Activated T-helper 1 cell treated with anti-CD3 and anti-CD28 coated beads, Interleukin-12 subunit alpha, Interleukin-12 subunit beta, Interleukin-2, Interleukin-4 antibody, amounts not matched to agents 30 ng/mL and 10 ng/mL and 1 ng/mL, durations not matched to agents 14 hours and 24 hours and 36 hours (primary cell): ENCODE results near the gene DNAH11. TPM values are rescaled to one million over a fixed set of nuclear protein-coding genes. Genes with fewer than 3 reads are reported as not detected.
A peak's percentile ranks its signal among the peaks of the same experiment; 100 is the strongest.
"Not testable (repeated sequence)": the region's sequence is repeated elsewhere in the genome, so short reads cannot be mapped to it uniquely, and the experiment has no call there.

Experiments used
- DNase-seq: peaks from one replicate; pipeline ENCODE4 v3.0.0; 2021; ENCODE audit warnings: low spot score
- H3K27ac Mint-ChIP-seq: one replicate; pipeline ENCODE4 v1.8.0; 2021; ENCODE audit warnings: mild to moderate bottlenecking, mixed read lengths
- H3K27me3 Mint-ChIP-seq: one replicate; pipeline ENCODE4 v1.8.0; 2022; ENCODE audit warnings: mild to moderate bottlenecking, moderate library complexity, mixed read lengths; ENCODE audit not compliant: insufficient read depth
- H3K36me3 Mint-ChIP-seq: one replicate; pipeline ENCODE4 v1.8.0; 2021; ENCODE audit warnings: low read depth, mixed read lengths
- H3K4me1 Mint-ChIP-seq: one replicate; pipeline ENCODE4 v1.8.0; 2021; ENCODE audit warnings: low read depth, mixed read lengths
- H3K4me3 Mint-ChIP-seq: one replicate; pipeline ENCODE4 v1.8.0; 2021; ENCODE audit warnings: mild to moderate bottlenecking, moderate library complexity, mixed read lengths
- H3K9me3 Mint-ChIP-seq: one replicate; pipeline ENCODE4 v1.8.0; 2021; ENCODE audit warnings: mixed read lengths
- intact Hi-C: fragments of 100-400 bp; cut with micrococcal nuclease; formaldehyde crosslinking; loops from one replicate; pipeline ENCODE4 v1.15.1; 2024
- total RNA-seq: library from RNA; stranded (reverse); gene quantifications from 2 replicates; pipeline ENCODE4 v1.2.3, GENCODE V29; 2022

DNAH11 gene
- total RNA-seq, 1 donor from 2014 or later, result 1.3 TPM

DNA sequence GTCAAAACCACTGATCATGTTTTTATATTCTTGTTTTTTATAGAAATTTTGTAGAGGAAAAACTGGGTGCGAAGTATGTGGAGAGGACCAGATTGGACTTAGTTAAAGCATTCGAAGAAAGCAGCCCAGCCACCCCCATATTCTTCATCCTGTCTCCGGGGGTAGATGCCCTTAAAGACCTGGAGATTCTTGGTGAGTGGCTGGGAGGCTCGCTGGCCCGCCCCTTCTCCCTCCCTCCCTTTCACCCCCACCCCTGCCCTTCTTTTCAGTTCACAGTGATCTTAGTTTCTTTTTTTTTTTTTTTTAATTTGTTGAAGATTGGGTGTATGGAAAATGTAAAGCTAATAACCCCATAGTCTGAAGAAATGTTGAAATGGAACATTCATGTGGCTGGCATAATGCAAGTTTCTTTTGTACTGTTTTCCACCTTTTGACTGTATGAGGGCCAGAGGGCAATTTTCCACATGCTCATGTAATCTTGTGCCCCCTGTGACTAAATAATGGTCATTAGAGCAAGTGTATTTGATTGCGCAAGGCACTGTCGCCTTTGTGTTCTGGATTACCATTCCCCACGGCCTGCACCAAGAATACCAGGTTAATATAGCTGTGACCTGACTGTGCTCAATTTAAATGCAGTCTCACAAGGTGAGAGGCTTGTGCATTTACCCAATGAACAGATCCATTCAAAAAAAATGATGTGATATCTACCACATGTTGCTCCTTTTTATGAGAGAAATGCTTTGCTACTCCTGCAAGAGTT is 325.2 kb downstream of the DNAH11 start:
- no peaks in the 10 kb centered on the region for H3K9me3 Mint-ChIP-seq
- no peak for DNase-seq
- H3K27me3 Mint-ChIP-seq, result no peaks in the 10 kb centered on the region
- H3K4me1 Mint-ChIP-seq, result no peaks in the 10 kb centered on the region
- no peaks in the 10 kb centered on the region for H3K36me3 Mint-ChIP-seq
- no peak overlapping the region for H3K27ac Mint-ChIP-seq
- intact Hi-C loops, result loop anchor here (10.0 kb wide), 1 partner anchor 297 kb away; no protein-coding TSS in a partner anchor
- H3K4me3 Mint-ChIP-seq, result no peak overlapping the region

DNA sequence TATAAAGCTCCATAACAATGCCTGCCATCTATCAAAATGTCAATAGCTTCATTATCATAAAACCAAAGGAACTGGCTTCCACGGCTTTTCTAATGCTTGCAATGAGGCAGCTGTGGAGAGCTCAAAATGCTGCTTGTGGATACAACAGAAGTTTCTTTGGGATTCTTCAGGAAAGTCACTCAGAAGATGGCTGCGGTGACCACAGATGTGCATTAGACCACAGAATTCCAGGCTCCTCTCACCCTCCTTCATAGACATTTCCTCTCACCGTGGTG is 325.7 kb downstream of the DNAH11 start:
- DNase-seq, result no peak
- intact Hi-C loops, result loop anchor here (10.0 kb wide), 1 partner anchor 296 kb away; no protein-coding TSS in a partner anchor
- no peaks in the 10 kb centered on the region for H3K9me3 Mint-ChIP-seq
- no peaks in the 10 kb centered on the region for H3K4me1 Mint-ChIP-seq
- no peaks in the 10 kb centered on the region for H3K27me3 Mint-ChIP-seq
- no peak overlapping the region for H3K27ac Mint-ChIP-seq
- H3K36me3 Mint-ChIP-seq, result no peaks in the 10 kb centered on the region
- no peak overlapping the region for H3K4me3 Mint-ChIP-seq

DNA sequence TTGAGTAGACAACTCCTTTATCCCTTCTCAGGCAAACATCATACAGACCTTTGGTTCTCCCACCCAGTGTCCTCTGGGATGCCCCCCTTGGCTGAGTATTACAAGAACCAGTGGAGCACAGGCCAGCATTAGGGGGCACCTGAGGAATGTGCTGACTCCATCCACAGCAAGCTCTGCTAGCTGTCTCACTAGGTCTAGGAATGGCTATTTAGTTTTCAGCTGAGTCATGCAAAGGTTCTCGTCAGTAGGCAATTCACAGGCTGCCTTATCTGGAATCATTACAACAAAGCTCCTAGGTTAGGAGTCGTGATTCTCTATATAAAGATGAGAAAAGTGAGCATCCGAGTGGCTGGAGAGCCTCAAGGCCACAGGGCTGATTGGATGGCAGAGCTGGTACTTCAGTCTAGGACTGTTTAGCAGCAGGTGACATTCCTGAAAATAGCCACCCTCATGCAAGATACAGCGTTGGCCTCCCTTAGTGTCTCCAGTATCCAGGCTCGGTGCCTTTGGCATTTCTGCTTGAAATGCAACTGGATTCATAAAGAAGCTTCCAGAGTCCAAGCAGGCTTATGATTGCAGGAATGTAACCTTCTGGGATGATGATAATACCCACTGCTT is 327.1 kb downstream of the DNAH11 start:
- H3K27me3 Mint-ChIP-seq, result no peaks in the 10 kb centered on the region
- no peaks in the 10 kb centered on the region for H3K36me3 Mint-ChIP-seq
- H3K27ac Mint-ChIP-seq, result no peak overlapping the region
- intact Hi-C loops, result loop anchor here (10.0 kb wide), 1 partner anchor 295 kb away; no protein-coding TSS in a partner anchor
- no peak for DNase-seq
- H3K4me3 Mint-ChIP-seq, result no peak overlapping the region
- no peaks in the 10 kb centered on the region for H3K4me1 Mint-ChIP-seq
- H3K9me3 Mint-ChIP-seq, result no peaks in the 10 kb centered on the region

DNA sequence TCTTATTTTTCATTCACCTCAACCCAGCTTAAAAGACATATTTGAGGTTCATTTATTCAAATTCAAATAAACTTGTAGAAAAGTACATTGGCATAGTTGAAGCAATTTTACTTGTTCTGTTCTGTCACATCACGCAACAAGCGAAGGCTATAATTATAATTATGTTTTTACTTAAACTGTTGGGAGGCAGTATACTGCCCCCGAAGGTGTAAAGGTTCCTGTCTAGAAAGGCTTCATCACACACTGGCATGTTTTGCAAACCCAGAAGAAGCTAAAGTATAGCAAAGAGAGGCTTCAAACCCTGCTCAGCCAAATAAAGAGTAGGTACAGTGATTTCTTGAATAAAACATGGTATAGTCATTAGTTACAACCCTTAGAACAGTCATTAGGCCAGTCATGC is 340.2 kb downstream of the DNAH11 start:
- Mint-ChIP-seq H3K9me3 (no peaks in the 10 kb centered on the region), H3K4me1 (no peaks in the 10 kb centered on the region), H3K27me3 (no peaks in the 10 kb centered on the region), H3K27ac (no peak overlapping the region), H3K36me3 (no peaks in the 10 kb centered on the region), H3K4me3 (no peak overlapping the region)
- DNase-seq, result no peak
- intact Hi-C loops, result no loop called here

DNA sequence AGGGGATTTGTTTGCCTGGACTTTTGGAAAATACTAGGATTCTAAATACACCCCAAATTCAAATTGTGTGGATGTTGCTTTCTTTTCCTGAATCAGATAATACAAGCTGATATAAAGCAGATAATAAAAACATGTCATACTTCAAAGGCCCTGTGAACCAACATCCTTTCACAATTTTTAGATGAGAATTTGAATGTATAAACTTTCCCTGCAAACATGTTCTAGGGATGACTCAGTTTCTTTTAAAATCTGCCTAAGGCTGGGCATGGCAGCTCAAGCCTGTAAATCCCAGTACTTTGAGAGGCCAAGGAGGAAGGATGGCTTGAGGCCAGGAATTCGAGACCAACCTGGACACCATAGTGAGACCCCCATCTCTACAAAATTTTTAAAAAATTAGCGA is 340.7 kb downstream of the DNAH11 start:
- H3K4me1 Mint-ChIP-seq, DNase-seq, intact Hi-C loops, H3K36me3 Mint-ChIP-seq, H3K9me3 Mint-ChIP-seq, H3K27ac Mint-ChIP-seq, H3K27me3 Mint-ChIP-seq, H3K4me3 Mint-ChIP-seq: not testable (repeated sequence)

DNA sequence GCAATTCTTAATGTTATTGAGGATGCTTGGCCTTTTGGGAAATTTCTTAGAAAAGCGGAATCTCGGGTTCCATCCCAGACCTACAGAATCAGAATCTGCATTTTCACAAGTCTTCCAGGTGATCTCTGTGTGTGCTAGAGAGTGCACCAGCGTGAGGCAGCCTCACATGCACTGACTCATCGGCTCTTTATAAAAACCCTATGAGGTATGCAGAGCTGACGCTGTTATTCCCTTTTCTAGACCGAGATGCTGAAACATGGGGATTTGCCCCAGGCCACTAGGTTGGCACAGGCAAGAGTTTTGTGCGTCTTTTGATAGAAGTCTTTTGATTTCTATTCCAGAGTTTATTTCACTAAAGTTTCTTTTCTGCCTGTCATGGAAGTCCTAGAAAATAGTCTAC is 341.7 kb downstream of the DNAH11 start:
- no peaks in the 10 kb centered on the region for H3K27me3 Mint-ChIP-seq
- no peaks in the 10 kb centered on the region for H3K9me3 Mint-ChIP-seq
- no peak overlapping the region for H3K4me3 Mint-ChIP-seq
- no peak for DNase-seq
- no peaks in the 10 kb centered on the region for H3K36me3 Mint-ChIP-seq
- intact Hi-C loops, result no loop called here
- H3K27ac Mint-ChIP-seq, result no peak overlapping the region
- no peaks in the 10 kb centered on the region for H3K4me1 Mint-ChIP-seq

DNA sequence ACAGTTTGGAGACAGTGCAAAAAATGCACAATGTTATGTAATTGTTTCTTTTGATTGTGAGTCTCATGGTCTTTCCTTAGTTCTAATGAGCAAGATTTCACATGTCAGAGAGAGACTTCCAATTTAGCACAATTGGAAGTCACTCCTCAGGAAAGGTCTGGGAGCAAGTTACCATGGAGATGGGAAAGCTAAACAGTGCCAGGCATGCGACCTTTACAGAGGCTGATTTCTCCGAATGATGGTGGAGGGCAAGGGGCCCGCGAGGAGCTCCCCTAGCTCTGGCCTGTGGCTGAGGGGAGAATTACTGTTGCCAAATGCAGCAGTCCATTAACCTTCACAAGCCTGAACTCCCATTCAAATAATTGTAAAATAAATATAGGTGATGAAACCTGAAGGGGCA is 343.6 kb downstream of the DNAH11 start:
- Mint-ChIP-seq H3K4me1 (no peaks in the 10 kb centered on the region), H3K9me3 (no peaks in the 10 kb centered on the region), H3K27ac (no peak overlapping the region), H3K27me3 (no peaks in the 10 kb centered on the region), H3K4me3 (no peak overlapping the region), H3K36me3 (no peaks in the 10 kb centered on the region)
- intact Hi-C loops, result no loop called here
- no peak for DNase-seq

DNA sequence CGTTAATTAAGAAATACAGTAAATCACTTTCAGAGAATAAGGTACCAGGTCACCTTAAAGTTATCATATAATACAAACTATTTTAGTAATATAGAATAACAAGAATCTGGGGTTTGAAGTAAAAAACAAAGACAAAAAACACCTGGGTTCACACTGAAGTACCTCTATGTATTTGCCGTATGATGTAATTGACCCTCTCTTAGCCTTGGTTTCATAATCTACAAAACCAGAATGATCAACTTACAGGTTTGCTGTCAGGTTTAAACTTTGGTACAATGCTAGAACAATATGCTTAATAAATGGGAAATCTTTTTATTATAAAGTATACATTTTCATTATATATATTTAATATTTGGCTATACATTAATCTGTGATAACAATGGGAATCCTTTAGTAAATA is 344.5 kb downstream of the DNAH11 start:
- no peaks in the 10 kb centered on the region for H3K4me1 Mint-ChIP-seq
- no peak overlapping the region for H3K27ac Mint-ChIP-seq
- H3K9me3 Mint-ChIP-seq, result no peaks in the 10 kb centered on the region
- H3K36me3 Mint-ChIP-seq, result no peaks in the 10 kb centered on the region
- H3K4me3 Mint-ChIP-seq, result no peak overlapping the region
- intact Hi-C loops, result no loop called here
- no peak for DNase-seq
- no peaks in the 10 kb centered on the region for H3K27me3 Mint-ChIP-seq

DNA sequence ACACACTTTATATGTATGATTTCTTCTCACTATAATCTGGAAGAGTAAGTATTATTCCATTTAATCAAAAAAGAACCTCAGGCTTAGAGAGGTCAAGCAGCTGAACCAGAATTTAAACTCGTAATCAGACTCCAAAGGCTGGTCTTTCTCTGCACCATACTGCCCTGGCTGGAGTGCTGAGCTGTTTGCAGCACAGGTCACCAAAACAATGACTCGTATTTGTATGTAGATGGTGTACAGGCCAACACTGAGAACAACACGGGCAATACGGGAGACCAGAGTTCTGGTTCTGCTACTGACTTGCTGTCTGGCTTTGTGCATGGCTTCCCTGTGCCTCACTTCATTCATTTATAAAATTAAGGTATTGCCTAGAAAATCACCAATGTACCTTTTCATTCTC is 344.9 kb downstream of the DNAH11 start:
- intact Hi-C loops, result no loop called here
- Mint-ChIP-seq H3K4me3 (no peak overlapping the region), H3K9me3 (no peaks in the 10 kb centered on the region), H3K4me1 (no peaks in the 10 kb centered on the region), H3K27me3 (no peaks in the 10 kb centered on the region), H3K36me3 (peaks cover 3% of the 10 kb centered on the region), H3K27ac (no peak overlapping the region)
- DNase-seq, result no peak

DNA sequence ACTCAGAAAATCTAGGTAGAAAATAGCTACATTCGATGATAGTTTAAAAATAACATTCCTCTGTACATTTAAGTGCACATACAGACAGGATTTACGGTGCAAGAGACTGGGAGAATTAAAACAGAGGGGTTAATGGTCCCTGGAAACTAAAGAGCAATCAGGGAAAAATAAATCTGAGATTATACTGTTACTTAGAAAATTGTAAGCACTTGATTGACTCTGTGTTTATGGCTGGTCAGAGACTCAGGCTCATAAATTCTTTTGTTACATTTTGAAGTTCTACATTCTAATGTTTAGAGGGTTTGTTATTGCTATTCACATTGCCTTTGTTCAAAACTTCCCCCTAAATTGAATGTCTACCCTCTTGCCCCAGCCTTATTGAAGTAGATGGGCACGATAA is 348.5 kb downstream of the DNAH11 start:
- H3K27me3 Mint-ChIP-seq, result no peaks in the 10 kb centered on the region
- H3K4me1 Mint-ChIP-seq, result no peaks in the 10 kb centered on the region
- H3K36me3 Mint-ChIP-seq, result peaks cover 6% of the 10 kb centered on the region
- no peak overlapping the region for H3K4me3 Mint-ChIP-seq
- intact Hi-C loops, result loop anchor here (10.0 kb wide), 1 partner anchor 114 kb away; no protein-coding TSS in a partner anchor
- DNase-seq, result no peak
- no peak overlapping the region for H3K27ac Mint-ChIP-seq
- no peaks in the 10 kb centered on the region for H3K9me3 Mint-ChIP-seq

DNA sequence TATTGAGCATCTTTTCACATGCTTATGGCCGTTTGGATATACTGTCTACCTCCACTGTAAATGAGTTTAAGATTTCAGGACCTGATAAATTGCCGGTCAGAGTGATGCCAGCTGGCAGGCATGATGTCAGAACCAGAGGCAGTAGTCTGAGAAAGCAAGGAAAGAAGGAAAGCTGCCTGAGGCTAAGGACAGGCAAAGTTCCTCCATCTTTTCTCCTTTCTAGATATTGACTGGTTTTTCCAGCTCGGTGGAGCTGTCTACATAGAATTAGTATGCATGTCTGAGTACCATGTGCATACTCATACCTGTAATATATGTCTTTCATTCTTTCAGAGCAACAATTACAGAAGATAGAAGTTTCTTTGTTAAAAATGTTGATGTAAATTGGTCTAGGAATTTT is 350.6 kb downstream of the DNAH11 start:
- H3K4me1 Mint-ChIP-seq, result peaks cover 14% of the 10 kb centered on the region
- peaks cover 8% of the 10 kb centered on the region for H3K9me3 Mint-ChIP-seq
- no peaks in the 10 kb centered on the region for H3K27me3 Mint-ChIP-seq
- intact Hi-C loops, result loop anchor here (10.0 kb wide), 1 partner anchor 111 kb away; no protein-coding TSS in a partner anchor
- no peak overlapping the region for H3K27ac Mint-ChIP-seq
- no peak for DNase-seq
- peaks cover 18% of the 10 kb centered on the region for H3K36me3 Mint-ChIP-seq
- no peak overlapping the region for H3K4me3 Mint-ChIP-seq

DNA sequence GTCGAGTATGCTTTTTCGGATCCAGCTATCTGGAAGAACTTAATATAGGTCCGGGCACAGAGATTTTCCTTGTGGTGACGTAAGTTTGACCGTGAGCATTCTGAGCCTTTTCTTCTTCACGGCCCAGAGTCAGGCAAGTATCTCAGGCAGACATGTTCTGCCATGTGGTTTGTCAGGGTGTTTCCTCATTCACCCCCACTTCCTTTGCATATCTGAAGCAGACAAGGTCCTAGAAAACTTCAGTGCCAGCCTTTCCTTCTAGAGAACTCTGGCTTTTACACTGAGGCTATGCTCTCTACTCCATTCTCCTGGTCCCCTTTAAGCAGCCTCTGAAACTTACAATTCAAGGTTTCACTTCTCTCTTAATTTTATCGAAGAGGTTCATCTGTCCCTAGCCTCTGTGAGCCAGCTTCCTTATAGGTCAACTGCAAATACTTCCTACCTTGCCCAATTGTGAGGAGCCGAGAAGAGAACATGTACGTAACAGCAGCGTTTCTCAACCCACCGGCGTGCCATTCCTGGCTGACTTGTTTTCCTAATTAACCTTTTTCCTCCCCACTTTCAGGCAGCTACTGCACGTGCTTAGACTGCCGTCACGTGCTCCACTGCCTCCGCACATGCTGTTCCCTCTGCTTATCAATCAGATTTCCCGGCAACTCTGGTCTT is 355.6 kb downstream of the DNAH11 start:
- H3K4me3 Mint-ChIP-seq, result peak overlapping the region; percentile 73
- peaks cover 22% of the 10 kb centered on the region for H3K4me1 Mint-ChIP-seq
- H3K27ac Mint-ChIP-seq, result peak overlapping the region; percentile 88
- H3K27me3 Mint-ChIP-seq, result no peaks in the 10 kb centered on the region
- peaks cover 43% of the 10 kb centered on the region for H3K36me3 Mint-ChIP-seq
- DNase-seq, result peak; percentile 9
- intact Hi-C loops, result loop anchor here (1.0 to 10.0 kb wide), 2 partner anchors 41 to 106 kb away; no protein-coding TSS in a partner anchor
- peaks cover 8% of the 10 kb centered on the region for H3K9me3 Mint-ChIP-seq

DNA sequence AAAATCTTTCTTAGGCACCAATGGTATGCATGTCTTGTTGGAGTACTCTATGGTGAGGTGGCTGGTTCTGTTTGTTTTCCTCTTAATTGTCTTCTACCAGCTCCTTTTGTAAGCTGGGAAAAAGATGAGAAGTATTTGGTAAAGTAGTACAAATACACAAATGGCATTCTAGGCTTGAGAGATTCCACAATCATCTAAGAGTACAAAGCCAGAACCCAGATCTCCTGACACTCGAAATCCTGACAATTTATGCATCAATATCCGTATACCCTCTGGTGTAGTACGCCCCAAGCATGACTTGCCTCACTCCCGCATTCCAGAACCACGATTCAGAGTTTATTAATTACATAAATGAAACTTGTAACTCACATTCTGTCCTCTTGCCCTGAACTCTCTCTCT is 359.4 kb downstream of the DNAH11 start:
- H3K36me3 Mint-ChIP-seq, result peaks cover 58% of the 10 kb centered on the region
- no peak overlapping the region for H3K27ac Mint-ChIP-seq
- peaks cover 8% of the 10 kb centered on the region for H3K9me3 Mint-ChIP-seq
- H3K4me1 Mint-ChIP-seq, result peaks cover 19% of the 10 kb centered on the region
- no peaks in the 10 kb centered on the region for H3K27me3 Mint-ChIP-seq
- no peak for DNase-seq
- no peak overlapping the region for H3K4me3 Mint-ChIP-seq
- intact Hi-C loops, result no loop called here
